AML-193 (cell line): ENCODE results near the gene DAPK3.

Source experiments
- DNase-seq, 2 experiments: peaks; one replicate each; lab custom pipeline; 2025; lab: John Stamatoyannopoulos, UW

The DAPK3 gene

DNA sequence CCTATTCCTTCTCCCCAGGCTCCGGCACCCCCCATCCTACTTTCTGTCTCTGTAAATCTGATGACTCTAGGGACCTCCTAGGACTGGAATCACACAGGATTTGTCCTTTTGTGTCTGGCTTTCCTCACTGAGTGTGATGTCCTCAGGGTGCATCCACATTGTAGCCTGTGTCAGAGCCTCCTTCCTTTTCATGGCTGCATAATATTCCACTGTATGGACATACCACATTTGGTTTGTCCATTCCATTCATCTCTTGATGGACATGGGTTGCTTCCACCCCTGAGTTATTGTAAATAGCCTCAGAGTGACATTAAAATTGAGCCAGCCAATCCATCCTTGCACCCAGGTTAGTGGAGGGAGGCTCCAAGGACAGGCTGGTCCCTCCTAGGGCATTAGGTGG, 60.8 kb downstream of the DAPK3 start:
- DNase-seq, result no peak
